Cardiac fibroblast (primary cell): Measurements from ENCODE around the gene ADGRA1.

Experiments used
- DNase-seq, 2 donors: peaks; one replicate each; pipeline versions ENCODE4 v3.0.0 to v3.0.0-alpha.2; 2010; ENCODE audit warnings: low read depth in 2 of 2
- H3K4me3 ChIP-seq, 2 donors: replicated peaks in 1 of 2; 1 replicate in 1 of 2; 2 replicates in 1 of 2; pipeline ENCODE4 v1.5.1; 2011; ENCODE audit warnings: low read depth in 2 of 2, low read length in 2 of 2, mild to moderate bottlenecking in 2 of 2, moderate library complexity in 1 of 2
- CTCF ChIP-seq: IDR thresholded peaks from one replicate; pipeline ENCODE4 v1.5.1; 2011; ENCODE audit warnings: low read depth, mild to moderate bottlenecking, low read length, inconsistent platforms

ADGRA1 gene

GRCh38 chr10:133093291-133093690 lies 5.6 kb downstream of the ADGRA1 start:
- TF ChIP-seq CTCF = no peak
- H3K4me3 ChIP-seq = no peak overlapping the region
- no peak for DNase-seq

- no peak for TF ChIP-seq CTCF
- no peak overlapping the region for H3K4me3 ChIP-seq
- DNase-seq = no peak
These were observed 6.6 kb downstream of the ADGRA1 start for GRCh38 chr10:133094286-133094685.

GRCh38 chr10:133094866-133095265 lies 7.1 kb downstream of the ADGRA1 start:
- no peak for TF ChIP-seq CTCF
- DNase-seq = no peak
- H3K4me3 ChIP-seq = no peak overlapping the region

DNA sequence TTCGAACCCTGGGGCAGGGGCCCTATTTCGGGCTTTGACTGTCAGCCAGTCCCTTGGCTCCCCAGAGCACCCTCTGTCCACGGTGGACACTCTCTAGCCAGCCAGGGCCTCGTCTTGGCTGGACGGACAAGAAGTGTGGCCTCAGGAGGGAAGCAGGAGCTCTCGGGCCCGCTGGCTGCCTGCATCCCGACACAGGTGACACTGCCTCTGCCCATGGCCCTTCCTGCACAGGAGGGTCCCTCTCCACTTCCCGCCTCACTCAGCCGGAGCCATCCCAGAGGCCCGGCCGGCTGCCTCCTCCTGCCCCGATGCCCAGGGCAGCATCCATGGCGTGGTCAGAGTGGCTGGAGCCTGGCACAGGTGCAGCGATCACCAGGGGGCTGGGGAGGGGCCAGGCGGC lies 7.9 kb downstream of the ADGRA1 start:
- H3K4me3 ChIP-seq = no peak overlapping the region
- TF ChIP-seq CTCF = no peak

GRCh38 chr10:133096616-133097269 lies 9.0 kb downstream of the ADGRA1 start:
- TF ChIP-seq CTCF = no peak
- H3K4me3 ChIP-seq = no peak overlapping the region
- DNase-seq = no peak

More for the DNA sequence above, 7.9 kb downstream of the ADGRA1 start:
- no peak for DNase-seq

DNA sequence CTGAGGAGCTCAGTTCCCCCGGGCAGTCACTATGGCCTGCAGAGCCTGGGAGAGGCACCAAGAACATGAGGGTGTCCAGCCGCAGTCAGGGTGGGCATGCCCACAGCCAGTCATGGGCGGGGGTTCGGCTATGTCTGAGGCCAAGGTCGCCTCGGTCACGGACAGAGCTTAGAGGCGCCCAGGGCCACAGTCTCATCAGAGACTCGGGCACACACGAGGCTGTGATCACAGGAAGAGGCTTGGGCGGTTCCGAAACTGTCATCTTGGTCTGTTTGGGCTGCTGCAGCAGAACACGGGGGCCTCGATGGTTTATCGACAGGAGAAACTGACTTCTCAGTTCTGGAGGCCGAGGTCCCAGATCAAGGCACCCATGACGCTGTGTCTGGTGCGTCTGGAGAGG lies 9.7 kb downstream of the ADGRA1 start:
- no peak for DNase-seq
- TF ChIP-seq CTCF = no peak
- no peak overlapping the region for H3K4me3 ChIP-seq

DNA sequence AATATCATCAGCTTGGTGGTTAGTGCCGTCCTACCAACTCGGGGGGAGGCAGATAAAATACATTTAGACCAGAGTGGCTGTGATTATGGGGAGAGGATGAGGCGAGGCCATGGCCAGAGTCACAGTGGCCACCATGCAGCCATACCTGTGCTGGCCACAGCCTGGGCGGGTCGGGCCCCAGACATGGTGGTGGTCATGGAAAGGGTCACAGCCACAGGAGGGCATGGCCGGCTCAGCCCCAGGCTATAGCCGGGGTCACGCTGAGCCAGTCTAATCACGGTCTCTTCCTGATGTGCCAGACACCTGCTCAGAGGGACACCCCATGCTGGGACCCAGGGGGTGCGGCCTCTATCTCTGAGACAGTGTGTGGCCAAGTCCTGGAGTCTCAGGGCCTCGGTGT lies 10.2 kb downstream of the ADGRA1 start:
- DNase-seq = no peak
- H3K4me3 ChIP-seq = no peak overlapping the region
- TF ChIP-seq CTCF = no peak
